HFF-Myc (cell line): ENCODE measurements around the gene PPIL1.

Source experiments
- DNase-seq: peaks from one replicate; pipeline ENCODE4 v3.0.0-alpha.2; 2011; ENCODE audit warnings: low read depth; ENCODE audit errors: extremely low read depth
- H3K4me3 ChIP-seq: replicated peaks from 2 replicates; pipeline ENCODE4 v1.5.1; 2011; ENCODE audit warnings: low read depth, mild to moderate bottlenecking, control low read depth, low read length
- TF ChIP-seq, protein P1 (sequence below): IDR thresholded peaks from 2 replicates; pipeline ENCODE4 v1.5.1; 2012; ENCODE audit warnings: mild to moderate bottlenecking, low read depth, low read length, control low read depth; ENCODE audit errors: missing control alignments

PPIL1 gene

DNA sequence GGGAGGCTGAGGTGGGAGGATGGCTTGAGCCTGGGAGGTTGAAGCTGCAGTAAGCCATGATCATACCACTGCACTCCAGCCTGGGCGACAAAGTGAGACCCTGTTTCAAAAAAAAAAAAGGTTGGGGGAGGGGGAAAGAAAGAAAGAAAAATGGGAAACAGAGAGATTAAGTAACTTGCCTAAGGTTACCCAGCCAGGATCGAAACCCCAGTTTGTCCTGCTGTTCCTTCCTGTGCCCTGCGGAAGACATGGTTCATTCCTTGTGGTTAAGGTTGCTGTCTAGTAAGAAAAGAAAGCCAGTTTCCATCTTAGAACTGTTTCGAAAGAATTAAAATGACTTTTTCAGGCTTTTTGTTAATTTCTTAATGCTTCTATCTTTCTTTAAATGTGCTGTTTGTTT is 41.0 kb upstream of the PPIL1 start:
- TF ChIP-seq, protein P1, sequence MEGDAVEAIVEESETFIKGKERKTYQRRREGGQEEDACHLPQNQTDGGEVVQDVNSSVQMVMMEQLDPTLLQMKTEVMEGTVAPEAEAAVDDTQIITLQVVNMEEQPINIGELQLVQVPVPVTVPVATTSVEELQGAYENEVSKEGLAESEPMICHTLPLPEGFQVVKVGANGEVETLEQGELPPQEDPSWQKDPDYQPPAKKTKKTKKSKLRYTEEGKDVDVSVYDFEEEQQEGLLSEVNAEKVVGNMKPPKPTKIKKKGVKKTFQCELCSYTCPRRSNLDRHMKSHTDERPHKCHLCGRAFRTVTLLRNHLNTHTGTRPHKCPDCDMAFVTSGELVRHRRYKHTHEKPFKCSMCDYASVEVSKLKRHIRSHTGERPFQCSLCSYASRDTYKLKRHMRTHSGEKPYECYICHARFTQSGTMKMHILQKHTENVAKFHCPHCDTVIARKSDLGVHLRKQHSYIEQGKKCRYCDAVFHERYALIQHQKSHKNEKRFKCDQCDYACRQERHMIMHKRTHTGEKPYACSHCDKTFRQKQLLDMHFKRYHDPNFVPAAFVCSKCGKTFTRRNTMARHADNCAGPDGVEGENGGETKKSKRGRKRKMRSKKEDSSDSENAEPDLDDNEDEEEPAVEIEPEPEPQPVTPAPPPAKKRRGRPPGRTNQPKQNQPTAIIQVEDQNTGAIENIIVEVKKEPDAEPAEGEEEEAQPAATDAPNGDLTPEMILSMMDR = no peak
- no peak for DNase-seq
- no peak overlapping the region for H3K4me3 ChIP-seq

DNA sequence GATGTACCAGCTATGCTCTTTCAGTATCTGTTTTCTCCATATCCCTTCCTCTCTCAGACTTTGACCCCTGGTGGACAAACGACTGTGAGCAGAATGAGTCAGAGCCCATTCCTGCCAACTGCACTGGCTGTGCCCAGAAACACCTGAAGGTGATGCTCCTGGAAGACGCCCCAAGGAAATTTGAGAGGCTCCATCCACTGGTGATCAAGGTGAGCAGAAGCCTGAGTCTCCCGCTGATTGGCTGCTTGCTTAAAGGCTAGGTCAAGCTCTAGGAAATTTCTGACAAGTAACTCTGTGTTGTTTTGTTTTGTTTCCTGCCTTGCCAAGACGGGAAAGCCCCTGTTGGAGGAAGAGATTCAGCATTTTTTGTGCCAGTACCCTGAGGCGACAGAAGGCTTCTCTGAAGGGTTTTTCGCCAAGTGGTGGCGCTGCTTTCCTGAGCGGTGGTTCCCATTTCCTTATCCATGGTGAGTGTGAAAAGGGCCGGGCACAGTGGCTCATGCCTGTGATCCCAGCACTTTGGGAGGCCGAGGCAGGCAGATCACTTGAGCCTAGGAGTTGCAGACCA is 39.7 kb upstream of the PPIL1 start:
- H3K4me3 ChIP-seq = no peak overlapping the region
- no peak for DNase-seq
- TF ChIP-seq, protein P1 = peak; percentile 39

DNA sequence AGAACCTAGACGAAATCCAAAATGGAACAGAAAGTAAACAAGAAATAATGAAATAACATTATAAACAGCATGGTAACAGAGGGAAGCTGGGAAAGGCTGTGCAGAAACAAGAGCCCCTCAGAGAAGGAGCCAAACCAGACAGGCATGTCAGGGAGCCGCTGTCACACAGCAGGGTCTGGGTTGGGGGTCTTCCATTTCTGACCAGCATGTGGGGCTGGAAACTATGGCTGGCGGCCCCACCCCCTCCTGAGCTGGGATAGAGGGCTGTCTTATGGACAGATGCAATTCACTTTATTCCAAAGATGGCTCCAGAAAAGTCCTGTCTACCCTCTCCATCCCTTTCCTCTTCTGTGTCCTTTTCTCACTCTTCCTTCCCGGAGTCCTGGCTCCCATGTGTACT is 38.5 kb upstream of the PPIL1 start:
- TF ChIP-seq, protein P1 = no peak
- no peak overlapping the region for H3K4me3 ChIP-seq
- DNase-seq = no peak

DNA sequence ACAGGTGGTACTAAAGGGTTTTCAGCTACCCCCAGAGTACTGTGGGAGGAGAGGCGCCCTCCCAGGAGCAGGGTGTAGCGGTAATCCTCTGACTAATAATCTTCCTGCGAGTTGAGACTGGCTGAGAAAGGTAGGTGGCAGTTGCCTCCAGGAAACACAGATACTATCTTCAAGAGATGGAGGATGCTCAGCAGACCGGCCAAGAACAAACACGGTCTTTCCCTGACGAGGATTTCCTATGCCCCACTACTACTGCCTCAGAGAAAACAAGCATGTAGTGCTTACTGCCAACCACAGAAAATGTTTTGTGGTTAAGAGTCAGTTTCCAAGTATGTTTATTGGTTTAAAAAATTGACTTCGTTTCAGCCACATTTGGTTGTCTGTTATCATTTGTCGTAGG is 38.0 kb upstream of the PPIL1 start:
- TF ChIP-seq, protein P1 = no peak

DNA sequence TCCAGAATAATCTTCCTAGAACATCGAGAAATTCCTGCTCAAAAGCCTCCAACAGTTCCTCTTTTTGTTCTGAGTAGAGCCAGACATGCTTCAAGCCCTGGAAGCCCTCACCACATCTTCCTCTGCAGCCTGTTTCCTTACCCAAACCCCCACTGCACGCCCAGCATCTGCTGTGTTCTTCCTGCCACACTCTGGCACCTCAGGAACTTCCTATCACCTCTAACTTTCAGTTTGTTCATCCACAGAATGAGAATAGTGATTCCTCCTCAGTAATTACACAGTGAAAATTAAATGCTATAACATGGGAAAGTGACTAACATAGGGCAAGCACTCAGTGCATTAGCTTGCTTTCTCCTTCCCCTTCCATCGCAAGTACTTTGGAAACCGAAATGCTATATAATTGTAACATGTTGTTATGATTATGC is 37.4 kb upstream of the PPIL1 start:
- no peak for DNase-seq
- no peak overlapping the region for H3K4me3 ChIP-seq
- TF ChIP-seq, protein P1 = no peak

More for the DNA sequence above, 38.0 kb upstream of the PPIL1 start:
- DNase-seq = peak; percentile 81
- no peak overlapping the region for H3K4me3 ChIP-seq

DNA sequence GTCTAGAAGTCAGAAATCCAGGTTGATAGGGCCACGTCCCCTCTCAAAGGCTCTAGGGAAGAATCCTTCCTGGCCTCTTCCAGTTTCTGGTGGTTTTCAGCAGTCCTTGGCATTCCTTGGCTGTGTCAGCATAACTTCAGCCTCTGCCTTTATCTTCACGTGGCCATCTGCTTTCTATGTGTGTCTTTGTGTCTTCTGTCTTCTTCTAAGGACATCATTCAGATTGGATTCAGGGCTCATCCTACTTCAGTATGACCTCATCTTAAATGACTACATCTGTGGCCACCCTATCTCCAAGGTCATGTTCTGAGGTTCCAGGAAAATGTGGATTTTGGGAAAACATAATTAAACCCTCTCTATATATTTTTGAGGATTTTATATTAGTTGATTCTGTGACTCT is 34.1 kb upstream of the PPIL1 start:
- no peak overlapping the region for H3K4me3 ChIP-seq
- no peak for DNase-seq
- TF ChIP-seq, protein P1 = no peak

DNA sequence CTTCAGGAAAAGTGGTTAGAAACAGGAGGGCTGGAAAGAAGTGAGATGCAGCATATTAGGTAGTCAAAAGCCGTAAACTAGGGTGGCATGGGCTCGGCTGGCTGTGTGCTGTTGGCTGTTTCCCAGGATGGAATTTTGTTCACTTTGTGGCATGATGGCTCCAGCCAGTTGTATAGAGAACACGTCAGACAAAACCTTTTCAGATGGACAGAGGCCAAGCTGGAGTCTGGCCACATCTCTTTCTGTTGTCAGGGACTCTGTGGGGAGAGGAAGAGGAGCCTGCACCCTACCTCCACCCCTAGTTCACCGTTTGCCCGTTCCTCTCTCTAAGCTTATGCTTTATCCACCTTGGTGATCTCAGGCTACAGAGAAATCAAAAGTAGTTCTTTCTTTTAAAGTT is 33.2 kb upstream of the PPIL1 start:
- TF ChIP-seq, protein P1 = no peak
- H3K4me3 ChIP-seq = no peak overlapping the region
- no peak for DNase-seq
